KMS-11 (cell line): Measurements from ENCODE around the gene R3HCC1L.

Experiments used
- H2AFZ ChIP-seq: fragments of 200-600 bp; sonication (generic); 2 replicates; pipeline ENCODE4 v1.6.1; 2016; ENCODE audit warnings: antibody characterized with exemption, mixed run types, low read depth
- H3K27ac ChIP-seq: fragments of 200-600 bp; sonication (generic); 2 replicates; pipeline ENCODE4 v1.6.1; 2016; ENCODE audit warnings: mild to moderate bottlenecking, mixed run types
- H3K27me3 ChIP-seq: fragments of 200-600 bp; sonication (generic); 2 replicates; pipeline ENCODE4 v1.6.1; 2017; ENCODE audit warnings: mild to moderate bottlenecking, low read depth, mixed run types, moderate library complexity; ENCODE audit not compliant: insufficient read depth
- H3K36me3 ChIP-seq: fragments of 200-600 bp; sonication (generic); 2 replicates; pipeline ENCODE4 v1.6.1; 2017; ENCODE audit warnings: mild to moderate bottlenecking, mixed run types; ENCODE audit not compliant: insufficient read depth
- H3K4me1 ChIP-seq: fragments of 200-600 bp; sonication (generic); 2 replicates; pipeline ENCODE4 v1.6.1; 2016; ENCODE audit warnings: mild to moderate bottlenecking, low read depth, mixed run types; ENCODE audit not compliant: poor library complexity, severe bottlenecking
- H3K4me2 ChIP-seq: fragments of 200-600 bp; sonication (generic); 2 replicates; pipeline ENCODE4 v1.7.0; 2016; ENCODE audit warnings: mild to moderate bottlenecking, mixed run types
- H3K4me3 ChIP-seq: fragments of 200-600 bp; sonication (generic); IDR thresholded peaks from 2 replicates; pipeline ENCODE4 v1.6.1; 2017; ENCODE audit warnings: low read depth, low read length, mixed read lengths; ENCODE audit not compliant: insufficient read depth
- H3K79me2 ChIP-seq: fragments of 200-600 bp; sonication (generic); 2 replicates; pipeline ENCODE4 v1.6.1; 2016; ENCODE audit warnings: low read depth, mixed run types; ENCODE audit not compliant: insufficient read depth
- H3K9ac ChIP-seq: fragments of 200-600 bp; sonication (generic); 2 replicates; pipeline ENCODE4 v1.6.1; 2016; ENCODE audit warnings: mild to moderate bottlenecking, mixed run types
- H4K20me1 ChIP-seq: fragments of 200-600 bp; sonication (generic); 2 replicates; pipeline ENCODE4 v1.6.1; 2016; ENCODE audit warnings: mild to moderate bottlenecking, mixed run types; ENCODE audit not compliant: insufficient read depth
- CTCF ChIP-seq: fragments of 200-600 bp; sonication (generic); conservative IDR thresholded peaks from 2 replicates; pipeline ENCODE4 v1.6.1; 2017; ENCODE audit warnings: low read depth, mild to moderate bottlenecking, antibody characterized with exemption, low read length, moderate library complexity, mixed read lengths

Gene R3HCC1L

GRCh38 chr10:98253499-98253898 lies 119.0 kb downstream of the R3HCC1L start:
- no peaks in the 10 kb centered on the region for H3K79me2 ChIP-seq
- no peak for TF ChIP-seq CTCF

GRCh38 chr10:98254234-98254974 lies 119.9 kb downstream of the R3HCC1L start:
- Histone ChIP-seq H4K20me1 (no peaks in the 10 kb centered on the region), H3K27me3 (no peaks in the 10 kb centered on the region), H3K36me3 (no peaks in the 10 kb centered on the region), H3K4me1 (peaks cover 25% of the 10 kb centered on the region), H3K79me2 (no peaks in the 10 kb centered on the region), H3K9ac (no peak overlapping the region), H3K27ac (peak overlapping the region; percentile 27; the same call in 1 of the 2 replicates), H3K4me2 (peak overlapping the region; percentile 25; the same call in 1 of the 2 replicates), H3K4me3 (no peak overlapping the region), H2AFZ (no peak overlapping the region)
- no peak for TF ChIP-seq CTCF

More at GRCh38 chr10:98253499-98253898, 119.0 kb downstream of the R3HCC1L start:
- Histone ChIP-seq H3K27ac (no peak overlapping the region), H2AFZ (no peak overlapping the region), H3K9ac (no peak overlapping the region), H3K4me2 (no peak overlapping the region), H4K20me1 (no peaks in the 10 kb centered on the region), H3K4me3 (no peak overlapping the region), H3K4me1 (peaks cover 16% of the 10 kb centered on the region), H3K36me3 (no peaks in the 10 kb centered on the region), H3K27me3 (no peaks in the 10 kb centered on the region)

GRCh38 chr10:98255146-98255877 lies 120.9 kb downstream of the R3HCC1L start:
- Histone ChIP-seq H4K20me1 (no peaks in the 10 kb centered on the region), H3K36me3 (no peaks in the 10 kb centered on the region), H3K27ac (no peak overlapping the region), H2AFZ (no peak overlapping the region), H3K4me1 (peaks cover 27% of the 10 kb centered on the region), H3K27me3 (no peaks in the 10 kb centered on the region), H3K4me2 (no peak overlapping the region), H3K9ac (no peak overlapping the region), H3K79me2 (no peaks in the 10 kb centered on the region), H3K4me3 (no peak overlapping the region)
- TF ChIP-seq CTCF = no peak

GRCh38 chr10:98256692-98257091 lies 122.2 kb downstream of the R3HCC1L start:
- Histone ChIP-seq H2AFZ (no peak overlapping the region), H3K36me3 (no peaks in the 10 kb centered on the region), H3K27ac (no peak overlapping the region), H3K27me3 (no peaks in the 10 kb centered on the region), H3K4me1 (peaks cover 27% of the 10 kb centered on the region), H3K9ac (no peak overlapping the region), H3K79me2 (no peaks in the 10 kb centered on the region), H3K4me2 (no peak overlapping the region), H4K20me1 (no peaks in the 10 kb centered on the region), H3K4me3 (no peak overlapping the region)
- no peak for TF ChIP-seq CTCF
